GM12864 (cell line): Measurements from ENCODE around the gene ZNF576.
"Not testable (repeated sequence)": the region's sequence is repeated elsewhere in the genome, so short reads cannot be mapped to it uniquely, and the experiment has no call there.

ENCODE experiments used
- DNase-seq: peaks from one replicate; pipeline ENCODE4 v3.0.0-alpha.2; 2011; ENCODE audit warnings: low read depth
- H3K4me3 ChIP-seq: 2 replicates; pipeline ENCODE4 v1.5.1; 2011; ENCODE audit warnings: mild to moderate bottlenecking, low read depth, low read length, control low read depth
- CTCF ChIP-seq: IDR thresholded peaks from 2 replicates; pipeline ENCODE4 v1.5.1; 2011; ENCODE audit warnings: low read depth, mild to moderate bottlenecking, moderate library complexity, low read length, control low read depth, inconsistent platforms; ENCODE audit errors: missing control alignments

Gene ZNF576

GRCh38 chr19:43642531-43642930 is 46.1 kb downstream of the ZNF576 start:
- H3K4me3 ChIP-seq = no peak overlapping the region
- no peak for TF ChIP-seq CTCF
- no peak for DNase-seq

- TF ChIP-seq CTCF = no peak
- no peak for DNase-seq
- H3K4me3 ChIP-seq = no peak overlapping the region
Measured at GRCh38 chr19:43643326-43643725, 46.9 kb downstream of the ZNF576 start.

- no peak overlapping the region for H3K4me3 ChIP-seq
- no peak for TF ChIP-seq CTCF
- DNase-seq = no peak
Measured at GRCh38 chr19:43644181-43644580, 47.8 kb downstream of the ZNF576 start.

- DNase-seq = no peak
- no peak for TF ChIP-seq CTCF
- no peak overlapping the region for H3K4me3 ChIP-seq
Measured at GRCh38 chr19:43648633-43649032, 52.2 kb downstream of the ZNF576 start.

- H3K4me3 ChIP-seq = no peak overlapping the region
- TF ChIP-seq CTCF = no peak
- DNase-seq = no peak
Measured at GRCh38 chr19:43649514-43649913, 53.1 kb downstream of the ZNF576 start.

GRCh38 chr19:43650276-43650675 is 53.9 kb downstream of the ZNF576 start:
- not testable (repeated sequence) for DNase-seq

More at GRCh38 chr19:43650276-43650675, 53.9 kb downstream of the ZNF576 start:
- H3K4me3 ChIP-seq = not testable (repeated sequence)
